ENCODE measurements around the gene CCZ1. TPM values are rescaled to one million over a fixed set of nuclear protein-coding genes. Genes with fewer than 3 reads are reported as not detected.

CCZ1 gene
- total RNA-seq = 78.1 and 116 TPM in 2 replicates

DNA sequence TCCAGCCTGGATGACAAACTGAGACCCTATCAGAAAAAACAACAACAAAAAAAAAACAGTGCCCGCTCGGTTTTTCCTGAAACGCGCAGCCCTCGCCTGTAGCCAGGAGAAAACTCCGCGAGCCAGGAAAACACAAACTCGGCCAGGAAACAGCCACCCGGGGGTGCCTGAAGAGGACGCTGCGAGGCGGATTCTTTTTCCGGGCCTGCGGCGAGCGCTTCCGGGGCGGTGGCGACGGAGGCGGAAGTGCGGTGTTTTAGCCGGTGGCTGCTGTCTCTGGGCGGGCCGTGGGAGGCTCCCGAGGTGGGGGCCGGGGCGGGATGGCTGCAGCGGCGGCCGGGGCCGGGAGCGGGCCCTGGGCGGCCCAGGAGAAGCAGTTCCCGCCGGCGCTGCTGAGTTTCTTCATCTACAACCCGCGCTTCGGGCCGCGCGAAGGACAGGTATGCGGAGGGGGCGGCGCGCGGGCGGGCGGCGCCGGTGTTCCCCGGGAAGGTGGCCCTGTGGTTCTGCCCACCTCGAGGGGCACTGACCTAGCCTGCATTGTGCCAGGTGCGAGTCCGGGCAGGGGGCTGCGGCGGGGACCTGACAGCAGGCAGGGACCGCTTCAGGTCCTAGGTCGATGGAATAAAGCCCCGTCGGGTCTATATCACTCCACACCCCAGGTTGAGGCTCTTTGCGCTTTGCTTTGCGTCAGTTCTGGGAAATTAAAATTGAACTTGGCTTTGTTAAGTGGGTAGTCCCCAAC, at the start of gene CCZ1:
CCZ1 (plus strand) TSS at position 254 of the 745 bp plus-strand sequence; CDS start at position 321, 67 bp downstream.

DNA sequence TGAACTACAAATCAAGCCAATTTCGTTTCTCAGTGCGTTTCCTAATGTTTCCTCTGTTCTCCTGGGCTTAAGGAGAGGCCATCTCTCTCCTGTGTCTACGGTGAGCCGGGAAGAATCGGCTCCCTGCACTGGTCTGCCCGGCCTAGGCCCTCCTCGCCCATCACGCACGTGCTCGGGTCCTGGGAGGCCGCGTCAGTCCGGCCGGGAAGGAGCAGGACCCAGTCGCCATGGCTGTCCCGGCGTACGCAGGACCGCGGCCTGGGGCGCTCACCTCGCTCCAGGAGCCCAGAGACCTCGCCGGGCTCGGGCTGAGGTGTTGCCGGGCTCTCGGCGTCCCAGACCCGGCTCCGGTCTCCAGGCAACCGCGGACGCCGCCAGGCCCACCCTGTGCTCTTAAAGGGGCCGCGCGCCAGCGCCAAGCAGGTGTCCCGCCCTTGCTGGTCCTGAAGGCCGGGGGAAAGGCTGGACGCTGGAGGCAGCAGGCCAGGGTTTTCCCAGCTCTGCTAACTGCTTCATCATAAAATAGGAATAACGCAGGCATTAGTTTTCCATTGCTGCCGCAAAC, 71.9 kb downstream of the CCZ1 start, which contains the start of gene RSPH10B:
RSPH10B (minus strand) TSS at position 343 of the 565 bp plus-strand sequence. CDS start 3,573 bp downstream, outside the sequence.

Small RNAs within 50 kb of the gene (small RNA-seq; reads per million reads assigned to genes)
- not detected for gene RN7SL556P

Other genes with a start within 250 kb of the CCZ1 start
- 53.2 and 54.2 TPM in 2 replicates for gene RNF216, start 117.1 kb upstream of the CCZ1 start, total RNA-seq
- gene OCM, start 17.9 kb upstream of the CCZ1 start, total RNA-seq = not detected in 2 replicates
- gene RSPH10B, start 72.0 kb downstream of the CCZ1 start, total RNA-seq = 0.98 TPM in 1 of 2 replicates, not detected in the other
- 13.4 and 17.6 TPM in 2 replicates for gene PMS2, start 110.3 kb downstream of the CCZ1 start, total RNA-seq
- 64.0 and 75.8 TPM in 2 replicates for gene AIMP2, start 110.5 kb downstream of the CCZ1 start, total RNA-seq
- gene ANKRD61, start 132.6 kb downstream of the CCZ1 start, total RNA-seq = not detected in 2 replicates
- gene EIF2AK1, start 160.4 kb downstream of the CCZ1 start, total RNA-seq = 125 and 146 TPM in 2 replicates
- 10.1 and 11.1 TPM in 2 replicates for gene USP42, start 206.2 kb downstream of the CCZ1 start, total RNA-seq